Smooth muscle cell of trachea (primary cell): ENCODE data around the gene FMR1NB. TPM values are rescaled to one million over a fixed set of nuclear protein-coding genes. Genes with fewer than 3 reads are reported as not detected.

Source experiments
- total RNA-seq: library from RNA; depleted of rRNA; stranded (reverse); fragments of >200 nt; gene quantifications from 2 replicates; pipeline ENCODE4 v1.2.1, GENCODE V29; 2014

Gene FMR1NB
- not detected in 2 replicates for total RNA-seq

GRCh38 chrX:147981038-147981752, at the start of gene FMR1NB:
Gene FMR1NB (plus strand): TSS chrX:147981337. CDS start chrX:147981403, 66 bp downstream.

Other genes with a start within 250 kb of the FMR1NB start
- gene FMR1, start 69.4 kb upstream of the FMR1NB start, total RNA-seq: 20.7 and 34.8 TPM in 2 replicates